HG02981 (cell line): ENCODE measurements around the gene SETX.

Experiments used
- ATAC-seq: cut with Tn5 transposase; IDR thresholded peaks from one replicate; pipeline ENCODE4 v1.9.1; 2021; ENCODE audit warnings: mild to moderate bottlenecking, moderate library complexity; ENCODE audit not compliant: unreplicated experiment

The SETX gene

DNA sequence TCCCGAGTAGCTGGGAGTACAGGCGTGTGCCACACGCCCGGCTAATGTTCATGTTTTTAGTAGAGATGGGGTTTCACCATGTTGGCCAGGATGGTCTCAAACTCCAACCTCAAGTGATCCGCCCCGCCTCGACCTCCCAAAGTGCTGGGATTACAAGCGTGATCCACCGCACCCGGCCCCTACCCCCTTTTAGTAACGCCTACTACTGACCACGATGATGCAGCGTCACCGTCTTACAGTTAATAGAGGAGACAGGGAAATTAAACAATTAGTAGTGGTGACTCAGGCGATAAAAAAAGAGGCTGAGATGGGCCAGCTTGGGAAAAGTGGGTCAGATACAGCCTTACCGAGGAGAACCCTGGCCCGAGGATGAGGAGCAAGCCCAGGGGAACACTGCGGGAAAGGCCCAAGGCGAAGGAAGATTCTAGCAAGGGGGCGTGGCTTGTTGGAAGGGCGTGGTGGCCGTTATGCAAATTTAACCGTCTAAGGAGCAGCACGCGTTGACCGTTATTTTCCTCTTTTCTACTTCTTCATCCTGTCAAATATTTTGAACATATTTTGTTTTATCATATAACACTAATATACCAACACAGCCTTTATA lies 1.6 kb upstream of the SETX start:
- ATAC-seq = no peak

DNA sequence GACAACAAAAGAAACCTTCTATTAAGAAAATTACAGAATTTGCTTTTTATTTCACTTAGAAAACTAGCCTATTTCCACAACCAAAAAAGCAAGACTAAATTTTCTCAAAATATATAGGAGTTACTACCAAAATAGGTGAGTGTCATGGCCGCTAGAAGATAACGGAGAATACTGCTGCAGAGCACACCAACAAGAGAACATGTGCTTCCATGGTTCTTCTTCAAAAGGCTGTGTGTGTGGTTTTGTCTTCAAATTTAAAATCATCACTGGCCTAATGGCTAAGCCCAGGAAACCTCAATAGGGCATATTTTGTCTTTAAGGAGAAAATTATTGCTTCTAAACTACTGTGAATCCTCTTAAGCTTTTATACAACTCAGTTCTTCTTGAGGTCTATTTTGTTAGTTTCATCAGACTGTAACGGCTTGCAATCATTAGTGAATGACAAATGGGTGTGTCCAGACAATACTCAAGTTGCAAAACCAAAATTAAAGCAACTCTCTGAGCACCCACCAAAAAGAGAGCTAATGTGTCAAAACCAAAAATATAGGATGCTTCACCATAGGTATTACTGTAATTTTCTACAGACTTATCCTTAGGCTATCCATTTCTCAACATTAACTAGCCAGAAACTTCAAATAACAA lies 3.3 kb downstream of the SETX start:
- ATAC-seq = no peak

DNA sequence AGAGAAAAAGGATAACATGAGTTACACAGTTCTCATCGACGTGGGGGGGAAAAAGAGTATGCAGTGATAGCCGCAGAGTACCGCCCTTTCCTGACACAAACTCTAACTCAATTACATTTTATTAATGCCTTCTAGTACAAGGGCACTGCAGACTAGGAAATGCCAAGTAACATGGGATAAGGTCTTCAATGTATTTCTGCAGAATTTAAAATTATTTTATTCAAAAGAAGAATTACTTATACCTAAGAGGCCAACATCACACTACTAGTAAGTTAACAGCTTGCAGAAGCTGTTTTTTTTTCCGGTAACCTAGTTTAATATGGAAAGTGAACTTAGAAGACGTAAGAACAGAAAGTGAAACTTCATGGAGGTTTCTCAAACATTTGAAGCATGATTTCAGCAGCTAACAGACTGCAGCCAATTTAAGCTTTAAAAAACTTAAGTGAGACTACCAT lies 3.9 kb downstream of the SETX start:
- no peak for ATAC-seq

DNA sequence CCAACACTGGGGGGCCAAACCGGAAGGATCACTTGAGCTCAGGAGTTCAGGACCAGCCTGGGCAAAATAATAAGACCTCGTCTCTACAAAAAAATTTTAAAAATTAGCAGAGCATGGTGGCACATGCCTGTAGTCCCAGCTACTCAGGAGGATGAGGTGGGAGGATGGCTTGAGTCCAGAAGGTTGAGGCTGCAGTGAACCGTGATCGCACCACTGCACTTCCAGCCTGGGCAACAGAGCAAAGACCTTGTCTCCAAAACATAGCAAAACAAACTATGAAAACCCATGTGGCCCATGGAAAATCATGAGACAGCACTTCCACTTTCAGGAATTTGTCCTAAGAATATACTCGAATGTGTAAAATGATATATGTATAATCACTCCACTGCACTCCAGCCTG lies 6.1 kb downstream of the SETX start:
- no peak for ATAC-seq

DNA sequence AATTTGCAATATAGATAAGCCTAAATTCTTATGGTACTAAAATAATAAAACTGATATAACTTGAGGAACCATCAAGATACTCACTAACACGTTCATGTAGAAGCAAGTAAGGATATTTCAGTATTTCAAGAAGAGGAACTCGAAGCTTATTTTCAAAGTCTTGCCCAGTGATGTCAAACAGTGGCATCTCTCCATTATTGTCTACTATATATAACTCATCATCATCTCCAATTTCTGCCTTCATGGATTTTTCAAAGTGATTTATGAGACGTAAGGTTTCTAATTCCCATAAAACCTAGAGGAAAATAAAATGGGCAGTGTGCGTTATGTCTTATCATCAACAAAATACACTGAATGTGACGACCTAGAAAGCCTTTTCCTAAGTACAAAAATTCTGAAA lies 8.6 kb downstream of the SETX start:
- ATAC-seq = no peak

DNA sequence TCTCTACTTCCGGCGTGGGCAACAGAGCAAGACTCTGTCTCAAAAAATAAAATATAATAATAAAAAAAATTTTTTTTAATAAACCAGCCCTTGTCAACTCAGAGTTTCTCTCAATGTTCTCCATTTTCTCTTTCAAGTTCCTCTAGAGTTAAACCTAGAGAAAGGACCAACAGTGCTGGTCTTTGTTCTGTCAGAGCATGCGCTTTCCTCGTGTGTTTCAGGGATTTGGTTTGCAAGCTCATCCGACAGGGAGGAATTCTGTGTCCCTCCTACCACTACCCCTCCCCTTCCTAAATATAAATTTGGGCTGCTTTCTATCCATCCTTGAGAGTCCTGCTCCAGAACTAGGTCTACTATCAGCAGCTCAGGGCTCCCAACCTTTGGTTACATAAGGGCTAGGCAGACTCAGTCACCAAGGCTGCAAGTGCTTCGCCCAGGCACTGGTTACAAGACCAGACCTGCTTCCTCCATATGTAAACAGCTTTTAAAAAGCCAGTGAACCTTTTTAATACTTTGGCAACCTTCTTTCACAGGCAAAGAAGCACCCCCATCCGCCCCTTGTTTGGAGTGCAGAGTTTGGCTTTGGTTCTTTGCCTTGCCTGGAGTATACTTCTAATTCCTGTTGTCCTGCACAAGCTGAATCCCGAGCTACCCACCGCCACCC lies 13.5 kb downstream of the SETX start:
- ATAC-seq = no peak

DNA sequence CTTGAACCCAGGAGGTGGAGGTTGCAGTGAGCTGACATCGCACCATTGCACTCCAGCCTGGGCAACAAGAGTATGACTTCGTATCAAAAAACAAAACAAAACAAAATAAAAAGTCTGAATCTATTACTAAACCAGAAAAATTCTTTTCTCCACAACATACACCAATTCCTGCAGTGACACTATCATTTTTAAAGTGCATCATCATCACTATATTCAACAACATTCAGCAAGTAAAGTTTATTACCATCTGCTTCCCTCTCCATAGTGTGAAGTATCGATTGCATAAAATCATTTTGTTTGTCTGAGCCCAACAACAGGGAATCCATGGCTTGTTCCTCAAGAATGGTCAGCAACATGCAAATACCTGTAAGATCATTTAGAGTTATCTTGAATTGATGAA lies 20.4 kb downstream of the SETX start:
- no peak for ATAC-seq

DNA sequence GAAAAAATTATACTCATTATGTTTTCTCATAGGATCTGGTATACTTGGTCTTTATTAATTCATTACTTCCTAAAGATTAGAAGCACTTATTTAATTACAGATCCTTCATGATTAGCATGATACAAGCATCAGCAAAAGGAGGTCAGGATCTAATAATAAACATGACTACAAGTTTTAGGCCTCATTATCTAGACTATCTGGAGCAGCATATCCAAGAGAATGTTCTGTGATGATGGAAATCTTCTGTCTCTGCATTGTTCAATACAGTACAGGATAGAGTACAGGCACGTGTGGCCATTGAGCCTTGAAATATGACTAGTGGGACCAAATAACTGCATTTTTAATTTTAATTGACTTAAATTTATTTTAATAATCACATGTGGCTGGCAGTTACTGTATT lies 21.2 kb downstream of the SETX start:
- ATAC-seq = no peak

DNA sequence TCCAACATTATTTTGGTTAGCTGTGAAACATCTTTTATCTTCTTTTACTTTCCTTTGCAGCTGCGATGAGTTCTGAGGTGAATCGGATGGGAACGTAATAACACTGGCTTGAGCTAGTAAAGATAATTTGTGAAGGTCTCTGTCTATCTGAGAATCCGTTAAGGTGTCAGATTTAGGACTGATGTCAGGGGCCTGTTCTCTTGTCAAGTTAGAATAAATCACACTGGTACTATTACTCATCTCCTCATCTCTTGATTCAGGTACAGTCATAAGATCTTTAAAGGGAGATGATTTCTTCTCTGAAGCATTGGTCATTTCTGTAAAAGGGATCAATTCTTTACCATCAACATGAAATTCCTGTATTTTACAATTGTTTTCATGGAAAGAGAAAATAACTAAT lies 26.2 kb downstream of the SETX start:
- ATAC-seq = no peak

DNA sequence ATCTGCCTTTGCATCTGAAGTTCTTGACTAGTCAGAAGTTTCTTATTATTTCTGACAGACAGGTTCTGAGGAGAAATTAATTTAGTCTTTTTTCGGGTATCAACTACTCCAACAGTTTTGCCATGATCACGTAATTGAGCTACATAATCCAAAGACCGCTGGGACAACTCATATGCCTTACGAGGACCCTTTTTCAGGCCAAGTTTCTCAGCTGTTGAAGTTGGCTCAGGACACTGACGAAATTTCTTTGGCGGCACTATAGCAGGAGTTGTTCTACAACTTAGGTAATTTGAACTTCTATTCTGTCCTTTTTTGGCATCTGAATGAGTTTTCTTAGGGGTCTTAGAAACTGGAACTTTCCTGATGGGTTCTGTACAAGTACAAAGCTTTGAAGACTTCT lies 27.2 kb downstream of the SETX start:
- ATAC-seq = no peak

DNA sequence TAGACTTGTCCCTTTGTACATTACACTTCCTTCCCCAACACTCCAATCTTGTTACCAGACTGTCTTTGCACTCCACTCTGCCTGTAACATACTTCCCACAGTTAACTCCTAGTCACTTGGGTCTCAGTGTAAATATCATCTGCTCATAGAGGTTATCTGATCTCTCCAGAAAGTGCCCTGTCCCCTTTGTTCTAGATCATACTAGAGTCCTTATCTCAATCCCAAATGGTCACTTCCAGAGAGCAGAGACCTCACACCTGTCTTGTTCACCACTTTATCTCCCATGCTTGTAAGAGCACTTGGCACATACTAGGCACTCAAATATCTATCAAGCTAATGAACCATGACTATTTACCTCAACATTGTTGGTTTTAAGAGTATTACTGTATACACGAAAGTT lies 30.4 kb downstream of the SETX start:
- ATAC-seq = no peak

DNA sequence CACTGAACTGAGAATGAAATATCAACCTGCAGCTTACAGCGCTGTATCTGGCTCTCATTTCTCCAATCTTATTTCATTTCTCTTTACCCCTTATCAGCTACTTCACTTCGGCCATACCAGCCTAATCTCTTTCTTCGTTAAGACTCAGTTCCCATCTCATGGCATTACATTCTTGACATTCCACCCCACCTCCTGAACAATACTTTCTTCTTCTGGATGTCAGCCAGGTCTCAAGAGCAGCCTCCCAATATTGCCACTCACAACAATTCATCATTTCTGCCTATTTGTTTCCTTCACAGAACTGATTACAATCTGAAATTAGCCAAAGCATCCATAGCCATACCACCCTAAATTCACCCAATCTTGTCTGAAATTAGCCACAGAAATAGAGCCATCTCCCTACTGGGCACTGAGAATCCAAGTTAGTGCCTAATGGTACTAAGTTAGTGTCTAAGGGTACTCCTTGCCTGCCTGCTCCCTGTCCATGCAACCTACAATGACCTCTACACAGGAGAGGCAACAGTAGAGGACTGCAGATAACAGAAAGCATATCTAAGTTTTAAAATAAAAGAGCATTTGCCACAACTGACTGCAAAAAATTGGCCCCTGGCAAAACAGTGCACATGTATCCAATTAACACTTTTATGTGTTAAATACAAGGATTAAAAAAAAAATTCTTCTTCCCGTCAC lies 35.2 kb downstream of the SETX start:
- ATAC-seq = no peak

DNA sequence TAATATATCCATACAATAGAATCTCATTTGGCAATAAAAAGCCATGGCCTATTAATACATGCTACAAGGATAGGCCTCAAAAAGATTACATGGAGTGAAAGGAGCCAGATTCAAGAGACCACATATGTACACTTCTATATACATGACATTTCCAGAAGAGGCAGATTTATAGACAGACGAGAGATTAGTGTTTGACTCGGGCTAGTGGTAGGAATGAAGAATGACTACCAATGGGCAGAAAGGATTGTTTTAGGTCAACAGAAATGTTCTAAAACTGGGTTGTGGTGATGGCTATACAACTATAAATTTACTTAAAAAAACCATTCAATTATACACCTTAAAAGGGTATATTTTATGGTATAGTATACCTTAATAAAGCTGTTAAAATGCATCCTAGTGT lies 41.9 kb downstream of the SETX start:
- ATAC-seq = no peak

DNA sequence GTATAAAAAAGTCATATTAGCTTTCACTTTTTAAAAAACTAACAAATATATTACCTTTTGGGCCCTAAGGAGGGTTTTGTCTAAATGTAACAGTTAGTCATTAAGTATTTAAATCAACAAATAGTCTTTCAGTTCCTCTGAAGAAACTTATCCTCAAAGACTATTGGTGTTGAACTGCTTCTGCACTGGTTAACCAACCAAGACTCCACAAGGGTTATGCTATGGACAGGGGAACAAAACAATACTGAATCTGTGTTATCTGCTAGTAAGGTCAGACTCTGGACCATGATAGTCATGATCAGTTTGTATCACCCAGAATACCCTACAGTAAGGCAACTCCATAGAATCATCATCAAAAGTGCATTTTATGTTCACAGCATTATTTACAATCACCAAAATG lies 42.4 kb downstream of the SETX start:
- no peak for ATAC-seq

DNA sequence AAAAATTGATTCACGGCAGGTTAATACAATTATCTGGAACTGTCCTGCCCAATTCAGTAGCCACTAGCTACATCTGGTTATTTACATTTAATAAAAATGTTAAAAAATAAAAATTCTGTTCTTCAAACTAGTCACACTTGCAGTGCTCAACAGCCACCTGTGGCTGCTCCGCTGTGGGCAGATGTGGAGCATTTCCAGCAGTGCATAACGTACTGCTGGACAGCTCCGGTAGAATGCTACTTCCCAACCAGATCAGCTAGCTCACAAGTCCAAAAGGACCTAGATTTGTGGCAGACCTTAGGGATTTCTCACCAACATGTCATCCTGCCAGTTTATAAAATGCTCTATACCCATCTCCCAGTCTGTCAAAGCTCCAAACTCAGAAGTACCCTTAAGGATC lies 42.8 kb downstream of the SETX start:
- ATAC-seq = no peak

DNA sequence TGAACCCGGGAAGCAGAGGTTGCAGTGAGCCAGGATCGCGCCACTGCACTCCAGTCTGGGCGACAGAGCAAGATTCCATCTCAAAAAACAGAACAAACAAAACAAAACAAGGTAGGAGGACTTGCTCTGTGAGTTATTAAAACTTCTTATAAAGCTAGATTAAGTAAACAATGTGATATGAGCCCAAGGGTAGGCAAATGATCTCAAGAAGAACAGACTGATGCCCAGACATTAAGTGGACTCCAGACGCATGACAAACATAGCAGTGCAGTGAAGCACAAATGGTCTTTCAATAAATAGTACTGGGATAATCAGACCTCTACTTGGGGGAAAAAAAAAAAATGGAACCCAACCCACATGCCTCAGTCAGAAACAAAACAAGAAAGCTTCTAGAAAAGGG lies 45.7 kb downstream of the SETX start:
- ATAC-seq = no peak

DNA sequence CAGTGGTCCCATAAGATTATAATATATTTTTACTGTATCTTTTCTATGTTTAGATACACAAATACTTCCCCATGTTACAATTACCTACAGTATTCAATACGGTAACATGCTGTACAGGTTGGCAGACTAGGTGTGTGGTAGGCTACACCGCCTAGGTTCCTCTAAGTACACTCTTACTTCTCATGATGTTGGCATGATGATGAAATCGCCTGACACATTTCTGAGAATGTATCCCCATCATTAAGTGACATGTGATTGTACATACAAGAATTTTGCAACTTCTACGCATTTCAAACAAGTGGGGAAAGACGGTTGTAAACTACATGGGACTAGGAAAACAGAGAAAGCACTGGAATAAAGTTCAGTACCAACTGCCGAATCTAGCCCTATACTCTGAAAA lies 53.3 kb downstream of the SETX start:
- no peak for ATAC-seq

DNA sequence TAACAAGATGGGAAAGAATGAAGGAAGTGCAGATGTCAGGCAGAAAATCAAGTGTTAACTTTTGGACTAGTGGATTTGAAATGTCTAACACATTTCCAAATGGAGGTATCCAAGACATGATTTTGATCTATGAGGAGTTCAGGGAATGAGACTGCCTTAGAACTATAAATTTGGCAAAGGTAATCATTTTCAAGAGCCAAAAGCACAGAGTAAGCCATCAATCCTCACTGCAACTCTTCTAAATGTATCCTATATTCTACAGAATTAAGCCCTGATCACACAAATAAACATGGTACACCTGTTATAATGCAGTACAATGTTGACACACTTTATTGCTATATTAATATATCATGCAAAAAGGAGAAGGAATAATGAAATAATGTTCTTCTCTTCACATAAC lies 55.6 kb downstream of the SETX start:
- ATAC-seq = no peak

DNA sequence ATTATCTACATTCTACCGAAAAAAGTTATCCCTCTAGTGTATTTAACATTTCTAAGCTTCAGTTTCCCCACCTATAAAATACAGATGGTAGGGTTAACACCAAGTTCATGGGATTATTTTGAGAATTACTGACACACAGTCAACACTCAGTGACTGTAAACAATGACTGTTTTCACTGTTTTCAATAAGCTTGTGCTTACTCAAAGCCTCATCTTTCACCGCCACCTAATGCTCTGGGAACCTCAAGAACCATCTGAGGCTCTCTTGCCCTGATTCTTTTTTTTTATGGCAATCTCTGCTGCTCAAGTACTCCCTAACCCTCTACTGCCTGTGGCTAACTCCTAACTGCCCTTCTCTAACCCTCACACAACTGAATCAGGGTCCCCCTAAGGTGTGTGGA lies 59.6 kb downstream of the SETX start:
- ATAC-seq = no peak

DNA sequence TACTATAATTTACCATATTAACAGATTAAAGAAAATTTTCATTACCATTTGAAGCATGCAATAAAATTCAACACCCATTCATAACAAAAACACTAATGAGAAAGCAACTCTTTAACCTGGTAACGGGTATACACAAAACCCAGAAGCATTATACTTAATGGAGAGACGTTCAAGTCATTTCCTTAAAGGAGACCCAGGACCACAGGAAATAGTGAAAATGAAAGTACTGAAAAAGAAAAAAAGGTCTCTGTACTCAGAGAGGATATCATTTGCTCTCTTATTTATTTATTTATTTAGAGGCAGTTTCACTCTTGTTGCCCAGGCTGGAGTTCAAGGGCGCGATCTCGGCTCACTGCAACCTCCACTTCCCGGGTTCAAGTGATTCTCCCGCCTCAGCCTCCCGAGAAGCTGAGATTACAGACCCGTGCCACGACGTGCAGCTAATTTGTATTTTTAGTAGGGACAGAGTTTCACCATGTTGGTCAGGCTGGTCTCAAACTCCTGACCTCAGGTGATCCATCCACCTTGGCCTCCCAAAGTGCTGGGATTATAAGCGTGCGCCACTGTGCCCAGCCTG lies 61.6 kb downstream of the SETX start:
- ATAC-seq = no peak

DNA sequence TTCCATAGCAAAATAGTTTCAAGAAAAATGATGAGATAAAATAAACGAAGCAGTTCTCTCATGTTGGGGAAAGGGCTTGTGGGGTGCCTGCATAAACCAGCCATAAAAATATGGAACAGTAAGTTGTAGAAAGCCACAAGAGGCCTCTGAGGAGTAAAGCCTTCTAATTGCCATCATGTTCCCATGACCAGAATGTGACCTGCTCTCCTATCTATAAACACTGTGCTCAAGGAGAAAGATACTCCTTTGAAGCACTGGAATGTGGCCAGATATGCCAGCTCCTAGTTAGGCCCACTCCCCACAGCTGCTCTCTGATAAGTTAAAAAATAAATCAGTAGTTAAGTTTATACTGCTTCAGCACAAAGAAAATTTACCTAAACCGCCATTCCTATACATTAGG lies 65.8 kb downstream of the SETX start:
- no peak for ATAC-seq

DNA sequence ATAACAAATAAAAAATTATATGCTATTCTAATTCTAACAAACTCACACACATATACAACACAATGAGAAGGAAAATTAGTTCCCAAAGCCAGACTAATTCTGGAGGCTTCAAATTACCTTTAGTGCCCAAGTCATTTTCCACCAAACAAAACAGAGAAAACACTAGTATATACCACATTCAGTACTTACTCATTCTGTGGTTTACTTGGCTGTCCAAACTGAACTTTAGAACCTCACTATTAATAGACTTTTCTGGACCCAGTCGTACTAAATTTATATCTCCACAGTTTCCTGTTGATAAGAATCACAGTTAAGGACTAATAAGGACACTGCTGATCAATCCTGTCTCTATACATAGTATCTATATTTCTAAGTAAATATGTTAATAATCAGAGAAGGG lies 66.4 kb downstream of the SETX start:
- no peak for ATAC-seq
